ENCODE measurements around the gene ORAI3. TPM values are rescaled to one million over a fixed set of nuclear protein-coding genes. Genes with fewer than 3 reads are reported as not detected.

ORAI3 gene
- total RNA-seq, 1 donor, result 35.6 TPM

DNA sequence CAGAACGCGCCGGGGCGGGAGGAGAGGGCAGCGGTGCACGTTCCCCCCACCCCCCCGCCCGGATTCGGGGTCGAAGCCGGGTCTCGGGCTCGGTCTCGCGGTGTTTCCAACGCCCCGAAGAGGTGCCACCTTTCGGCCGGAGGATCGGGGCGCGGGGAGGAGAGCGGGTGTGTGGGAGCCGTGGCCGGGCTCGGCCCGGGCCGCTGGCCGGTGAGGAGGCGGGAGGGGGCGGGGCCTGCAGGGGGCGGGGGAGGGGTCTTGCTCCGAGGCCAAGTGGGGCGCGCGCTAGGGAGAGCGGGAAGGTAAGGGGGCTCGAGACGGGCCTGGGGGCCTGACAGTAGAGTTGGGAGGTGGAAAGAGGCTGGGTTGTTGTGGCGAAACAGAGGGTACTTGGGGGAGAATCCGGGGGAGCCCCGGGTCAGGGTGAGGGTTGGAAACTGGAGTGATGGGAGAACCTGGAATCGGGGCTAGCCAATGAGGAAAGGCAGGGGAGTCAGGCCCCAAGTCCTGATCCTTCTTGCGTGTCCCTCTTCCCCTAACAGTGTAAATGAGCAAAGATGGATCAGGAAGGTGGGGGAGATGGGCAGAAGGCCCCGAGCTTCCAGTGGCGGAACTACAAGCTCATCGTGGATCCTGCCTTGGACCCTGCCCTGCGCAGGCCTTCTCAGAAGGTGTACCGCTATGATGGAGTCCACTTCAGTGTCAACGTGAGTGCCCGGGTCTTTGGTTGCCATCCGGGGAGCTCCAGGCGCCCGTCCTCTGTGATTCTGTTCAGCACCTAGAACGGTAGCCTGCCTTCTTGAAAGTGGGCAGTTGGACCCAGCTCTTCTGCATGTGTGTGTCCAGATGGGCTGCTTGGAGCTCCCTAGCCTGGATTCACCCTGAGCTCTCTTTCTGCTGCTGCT is 9.6 kb downstream of the ORAI3 start:
- peak; percentile 48 for DNase-seq (ENCODE audit: low read depth)
- TF ChIP-seq, protein P1, sequence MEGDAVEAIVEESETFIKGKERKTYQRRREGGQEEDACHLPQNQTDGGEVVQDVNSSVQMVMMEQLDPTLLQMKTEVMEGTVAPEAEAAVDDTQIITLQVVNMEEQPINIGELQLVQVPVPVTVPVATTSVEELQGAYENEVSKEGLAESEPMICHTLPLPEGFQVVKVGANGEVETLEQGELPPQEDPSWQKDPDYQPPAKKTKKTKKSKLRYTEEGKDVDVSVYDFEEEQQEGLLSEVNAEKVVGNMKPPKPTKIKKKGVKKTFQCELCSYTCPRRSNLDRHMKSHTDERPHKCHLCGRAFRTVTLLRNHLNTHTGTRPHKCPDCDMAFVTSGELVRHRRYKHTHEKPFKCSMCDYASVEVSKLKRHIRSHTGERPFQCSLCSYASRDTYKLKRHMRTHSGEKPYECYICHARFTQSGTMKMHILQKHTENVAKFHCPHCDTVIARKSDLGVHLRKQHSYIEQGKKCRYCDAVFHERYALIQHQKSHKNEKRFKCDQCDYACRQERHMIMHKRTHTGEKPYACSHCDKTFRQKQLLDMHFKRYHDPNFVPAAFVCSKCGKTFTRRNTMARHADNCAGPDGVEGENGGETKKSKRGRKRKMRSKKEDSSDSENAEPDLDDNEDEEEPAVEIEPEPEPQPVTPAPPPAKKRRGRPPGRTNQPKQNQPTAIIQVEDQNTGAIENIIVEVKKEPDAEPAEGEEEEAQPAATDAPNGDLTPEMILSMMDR (IDR thresholded peaks at IDR 0.05; ENCODE audit: insufficient read depth, low read length), result no peak
- peak overlapping the region; percentile 87 for H3K4me3 ChIP-seq (ENCODE audit: low read depth, low read length)

DNA sequence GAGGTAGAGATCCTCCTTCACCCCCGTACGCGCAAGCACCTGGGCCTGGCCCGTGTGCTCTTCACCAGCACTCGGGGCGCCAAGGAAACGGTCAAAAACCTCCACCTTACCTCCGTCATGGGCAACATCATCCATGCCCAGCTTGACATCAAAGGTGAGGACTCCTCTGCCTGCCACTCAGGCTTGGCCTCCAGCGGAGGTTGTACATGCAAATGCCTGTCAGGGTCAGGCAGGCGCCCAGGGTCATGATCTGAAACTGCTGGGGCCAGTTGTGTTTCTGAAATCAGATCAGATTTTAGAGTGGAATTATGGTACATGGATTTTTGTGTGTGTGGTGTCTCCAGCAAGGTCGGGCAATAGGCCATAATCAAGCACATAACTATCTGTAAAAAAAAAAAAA is 12.5 kb downstream of the ORAI3 start:
- TF ChIP-seq, protein P1 (IDR thresholded peaks at IDR 0.05; ENCODE audit: insufficient read depth, low read length), result no peak
- H3K4me3 ChIP-seq (ENCODE audit: low read depth, low read length), result no peak overlapping the region
- no peak for DNase-seq (ENCODE audit: low read depth)

DNA sequence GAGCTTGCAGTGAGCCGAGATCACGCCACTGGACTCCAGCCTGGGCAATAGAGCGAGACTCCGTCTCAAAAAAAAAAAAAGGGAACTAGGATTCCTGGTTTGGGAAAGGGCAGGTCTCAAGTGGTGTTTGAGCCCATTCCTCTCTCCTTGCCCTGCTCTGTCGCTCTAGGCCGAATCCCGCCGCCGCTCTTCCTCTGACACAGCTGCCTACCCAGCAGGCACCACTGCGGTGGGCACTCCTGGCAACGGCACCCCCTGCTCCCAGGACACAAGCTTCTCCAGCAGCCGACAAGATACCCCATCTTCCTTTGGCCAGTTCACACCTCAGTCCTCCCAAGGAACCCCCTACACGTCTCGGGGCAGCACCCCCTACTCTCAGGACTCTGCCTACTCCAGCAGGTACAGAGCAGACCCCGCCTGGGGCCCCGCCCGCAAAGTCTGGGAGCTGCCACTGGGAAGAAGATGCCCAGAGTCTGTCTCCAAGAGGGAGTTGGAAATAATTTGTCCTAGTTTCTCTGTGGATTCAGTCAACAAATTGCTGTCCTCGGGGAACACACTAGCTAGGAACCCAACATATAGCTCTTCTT is 15.2 kb downstream of the ORAI3 start:
- no peak for DNase-seq (ENCODE audit: low read depth)
- no peak overlapping the region for H3K4me3 ChIP-seq (ENCODE audit: low read depth, low read length)
- TF ChIP-seq, protein P1 (IDR thresholded peaks at IDR 0.05; ENCODE audit: insufficient read depth, low read length), result no peak

DNA sequence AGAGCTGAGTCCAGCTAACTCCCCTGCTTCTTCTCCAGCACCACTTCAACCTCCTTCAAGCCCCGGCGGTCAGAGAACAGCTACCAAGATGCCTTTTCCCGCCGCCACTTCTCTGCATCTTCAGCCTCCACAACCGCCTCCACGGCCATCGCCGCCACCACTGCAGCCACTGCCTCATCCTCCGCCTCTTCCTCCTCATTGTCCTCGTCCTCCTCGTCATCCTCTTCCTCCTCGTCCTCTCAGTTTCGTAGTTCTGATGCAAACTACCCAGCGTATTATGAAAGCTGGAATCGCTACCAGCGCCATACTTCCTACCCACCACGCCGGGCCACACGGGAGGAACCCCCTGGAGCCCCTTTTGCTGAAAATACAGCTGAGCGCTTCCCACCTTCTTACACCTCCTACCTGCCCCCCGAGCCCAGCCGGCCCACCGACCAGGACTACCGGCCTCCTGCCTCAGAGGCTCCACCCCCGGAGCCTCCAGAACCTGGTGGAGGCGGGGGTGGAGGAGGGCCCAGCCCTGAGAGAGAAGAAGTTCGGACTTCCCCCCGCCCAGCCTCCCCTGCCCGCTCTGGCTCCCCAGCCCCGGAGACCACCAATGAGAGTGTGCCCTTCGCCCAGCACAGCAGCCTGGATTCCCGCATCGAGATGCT is 15.8 kb downstream of the ORAI3 start:
- TF ChIP-seq, protein P1 (IDR thresholded peaks at IDR 0.05; ENCODE audit: insufficient read depth, low read length), result no peak

DNA sequence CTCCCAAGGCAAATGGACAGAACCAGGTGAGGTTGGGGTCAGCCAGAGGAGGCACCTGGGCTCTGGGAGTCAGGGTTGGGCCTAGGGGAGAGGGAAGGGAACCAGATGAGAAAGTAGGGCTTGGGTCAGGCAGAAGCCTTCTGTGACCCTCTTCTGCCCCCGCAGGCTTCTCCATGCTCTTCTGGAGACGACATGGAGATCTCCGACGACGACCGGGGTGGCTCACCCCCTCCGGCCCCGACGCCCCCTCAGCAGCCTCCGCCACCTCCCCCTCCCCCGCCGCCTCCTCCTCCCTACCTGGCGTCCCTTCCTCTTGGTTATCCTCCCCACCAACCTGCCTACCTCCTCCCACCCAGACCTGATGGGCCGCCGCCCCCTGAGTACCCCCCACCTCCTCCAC is 16.6 kb downstream of the ORAI3 start:
- no peak overlapping the region for H3K4me3 ChIP-seq (ENCODE audit: low read depth, low read length)
- DNase-seq (ENCODE audit: low read depth), result no peak
- TF ChIP-seq, protein P1 (IDR thresholded peaks at IDR 0.05; ENCODE audit: insufficient read depth, low read length), result no peak

More for the DNA sequence above, 15.8 kb downstream of the ORAI3 start:
- DNase-seq (ENCODE audit: low read depth), result no peak
- H3K4me3 ChIP-seq (ENCODE audit: low read depth, low read length), result no peak overlapping the region

DNA sequence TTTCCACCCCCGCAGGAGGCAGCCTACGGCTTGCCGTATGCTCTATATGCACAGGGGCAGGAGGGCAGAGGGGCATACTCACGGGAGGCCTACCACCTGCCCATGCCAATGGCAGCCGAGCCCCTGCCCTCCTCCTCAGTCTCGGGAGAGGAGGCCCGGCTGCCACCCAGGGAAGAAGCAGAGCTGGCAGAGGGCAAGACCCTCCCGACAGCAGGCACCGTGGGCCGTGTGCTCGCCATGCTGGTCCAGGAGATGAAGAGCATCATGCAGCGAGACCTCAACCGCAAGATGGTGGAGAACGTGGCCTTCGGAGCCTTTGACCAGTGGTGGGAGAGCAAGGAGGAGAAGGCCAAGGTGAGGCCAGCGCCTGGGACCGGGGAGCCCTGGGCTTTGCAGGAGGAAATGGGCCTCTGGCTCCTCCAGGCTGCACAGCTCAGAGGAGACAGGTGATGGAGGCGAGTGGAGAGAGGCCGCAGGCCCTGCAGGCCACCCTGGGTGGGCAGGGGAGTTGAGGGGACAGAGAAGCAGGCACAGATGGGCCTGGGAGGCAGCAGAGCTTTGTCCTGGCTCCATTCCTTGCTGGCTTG is 17.3 kb downstream of the ORAI3 start:
- H3K4me3 ChIP-seq (ENCODE audit: low read depth, low read length), result no peak overlapping the region
- DNase-seq (ENCODE audit: low read depth), result no peak
- TF ChIP-seq, protein P1 (IDR thresholded peaks at IDR 0.05; ENCODE audit: insufficient read depth, low read length), result no peak

All from fibroblast of the aortic adventitia (primary cell).